Thyroid gland (tissue), 4 donors: Measurements from ENCODE around the gene ACVR1B.

Experiments used
- CTCF ChIP-seq, 6 experiments: fragments of 200-600 bp in 3 of 6; fragments of 450-650 bp in 3 of 6; sonication (generic) in 3 of 6; IDR thresholded peaks; one replicate each; pipeline ENCODE4 v1.5.1; 2016 to 2019; ENCODE audit warnings: antibody characterized with exemption in 6 of 6, mild to moderate bottlenecking in 2 of 6, inconsistent platforms in 1 of 6, moderate library complexity in 1 of 6
- POLR2A ChIP-seq, 2 donors: fragments of 450-650 bp; IDR thresholded peaks; one replicate each; pipeline ENCODE4 v1.6.1; 2017; ENCODE audit warnings: antibody characterized with exemption in 2 of 2, mild to moderate bottlenecking in 2 of 2, moderate library complexity in 1 of 2

- TF ChIP-seq POLR2A (IDR thresholded peaks at IDR 0.05) = no peak
- no peak for TF ChIP-seq CTCF (IDR thresholded peaks at IDR 0.05)
Measured at GRCh38 chr12:51955702-51956101, 4.2 kb downstream of the ACVR1B start.
